Endothelial cell of coronary artery (primary cell): Measurements from ENCODE around the gene ITPRID1. TPM values are rescaled to one million over a fixed set of nuclear protein-coding genes. Genes with fewer than 3 reads are reported as not detected.

Experiments used
- total RNA-seq: library from RNA; depleted of rRNA; stranded (reverse); fragments of >200 nt; gene quantifications from 2 replicates; pipeline ENCODE4 v1.2.3, GENCODE V29; 2014

The ITPRID1 gene
- total RNA-seq: not detected in 2 replicates

DNA sequence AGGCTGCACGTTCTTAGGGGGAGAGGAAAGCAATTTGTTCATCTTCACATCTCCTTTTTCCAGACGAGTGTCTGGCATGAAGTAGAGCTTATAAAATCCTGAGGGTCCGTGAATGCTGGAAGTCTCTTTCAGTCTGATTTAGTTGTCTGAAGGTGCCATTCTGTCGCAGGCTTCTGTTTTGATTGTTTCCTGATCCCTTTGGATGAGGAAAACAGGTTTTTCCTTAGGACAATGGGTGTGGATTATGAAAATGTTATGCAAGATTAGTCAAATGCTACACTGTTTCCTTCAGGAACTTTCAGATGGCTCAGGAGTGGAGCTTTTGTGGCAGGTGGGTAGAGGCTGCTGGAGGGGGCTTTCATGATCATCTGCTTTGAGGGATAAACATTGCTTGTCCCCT is at the start of gene ITPRID1:
ITPRID1 (plus strand) TSS at position 301 of the 400 bp plus-strand sequence. CDS start 38,935 bp downstream, outside the sequence.

GRCh38 chr7:31687024-31687748 is 173.3 kb downstream of the ITPRID1 start, which contains the start of gene PPP1R17:
Gene PPP1R17 (plus strand): TSS chr7:31687215. CDS start chr7:31692442, 5,227 bp downstream.

Other genes with a start within 250 kb of the ITPRID1 start
- not detected in 2 replicates for gene NEUROD6, start 173.4 kb upstream of the ITPRID1 start, total RNA-seq
- gene PPP1R17, start 173.1 kb downstream of the ITPRID1 start, total RNA-seq: not detected in 2 replicates